Thoracic aorta (tissue), 2 donors: ENCODE data around the gene PPP4C. TPM values are rescaled to one million over a fixed set of nuclear protein-coding genes. Genes with fewer than 3 reads are reported as not detected.

Experiments
- ATAC-seq: fragments of 150-250 bp; one replicate; pipeline ENCODE4 v1.8.0; 2017; ENCODE audit warnings: low read depth; ENCODE audit not compliant: insufficient number of reproducible peaks, low FRiP score
- DNase-seq: peaks from one replicate; pipeline ENCODE4 v3.0.0-alpha.2; 2020; ENCODE audit warnings: low spot score
- H3K27ac ChIP-seq, 2 donors: fragments of 200-600 bp; sonication (generic); 1 replicate in 1 of 2; 2 replicates in 1 of 2; pipeline ENCODE4 v1.5.1; 2016; ENCODE audit warnings: mild to moderate bottlenecking in 2 of 2, moderate library complexity in 2 of 2
- H3K27me3 ChIP-seq: fragments of 200-600 bp; sonication (generic); replicated peaks from 2 replicates; pipeline ENCODE4 v1.6.0; 2016; ENCODE audit warnings: mild to moderate bottlenecking; ENCODE audit not compliant: insufficient read depth
- H3K36me3 ChIP-seq: fragments of 200-600 bp; sonication (generic); one replicate; pipeline ENCODE4 v1.5.1; 2016
- H3K4me1 ChIP-seq, 2 donors: fragments of 200-600 bp; sonication (generic); 1 replicate in 1 of 2; 2 replicates in 1 of 2; pipeline versions ENCODE4 v1.5.1 to v1.6.0; 2016; ENCODE audit warnings: low read depth in 2 of 2, mild to moderate bottlenecking in 1 of 2; ENCODE audit not compliant: control insufficient read depth in 1 of 2
- H3K4me3 ChIP-seq: fragments of 200-600 bp; sonication (generic); 2 replicates; pipeline ENCODE4 v1.5.1; 2016; ENCODE audit warnings: mild to moderate bottlenecking
- H3K9me3 ChIP-seq: fragments of 200-600 bp; sonication (generic); 2 replicates; pipeline ENCODE4 v1.5.1; 2016
- CTCF ChIP-seq: fragments of 200-600 bp; sonication (generic); IDR thresholded peaks from one replicate; pipeline ENCODE4 v1.5.1; 2019; ENCODE audit warnings: antibody characterized with exemption
- total RNA-seq, 2 donors: library from RNA; depleted of rRNA; stranded (reverse); fragments of >200 nt; gene quantifications; one replicate each; pipeline versions ENCODE4 v1.1.0 to v1.2.3, GENCODE V29; 2016

Gene PPP4C
- total RNA-seq, 2 donors from 2014 or later: 37.7 to 54.2 TPM

- no peaks in the 10 kb centered on the region for H3K27me3 ChIP-seq
- H3K4me1 ChIP-seq: peaks cover 22 to 47% of the 10 kb centered on the region in 2 donors
- H3K9me3 ChIP-seq: peaks cover 13% of the 10 kb centered on the region
- H3K27ac ChIP-seq: peak within 1 kb of the TSS; percentile 91 to 92
- ATAC-seq: peak; percentile 46
- peak within 1 kb of the TSS; percentile 88 for H3K4me3 ChIP-seq
- H3K36me3 ChIP-seq: peaks cover 12% of the 10 kb centered on the region
- DNase-seq: peak; percentile 48
- no peak for TF ChIP-seq CTCF
Observed at GRCh38 chr16:30096105-30096861, 20.5 kb downstream of the PPP4C start, which contains the start of gene YPEL3. YPEL3 (minus strand) TSS chr16:30096213; CDS start chr16:30095482, 731 bp downstream.

DNA sequence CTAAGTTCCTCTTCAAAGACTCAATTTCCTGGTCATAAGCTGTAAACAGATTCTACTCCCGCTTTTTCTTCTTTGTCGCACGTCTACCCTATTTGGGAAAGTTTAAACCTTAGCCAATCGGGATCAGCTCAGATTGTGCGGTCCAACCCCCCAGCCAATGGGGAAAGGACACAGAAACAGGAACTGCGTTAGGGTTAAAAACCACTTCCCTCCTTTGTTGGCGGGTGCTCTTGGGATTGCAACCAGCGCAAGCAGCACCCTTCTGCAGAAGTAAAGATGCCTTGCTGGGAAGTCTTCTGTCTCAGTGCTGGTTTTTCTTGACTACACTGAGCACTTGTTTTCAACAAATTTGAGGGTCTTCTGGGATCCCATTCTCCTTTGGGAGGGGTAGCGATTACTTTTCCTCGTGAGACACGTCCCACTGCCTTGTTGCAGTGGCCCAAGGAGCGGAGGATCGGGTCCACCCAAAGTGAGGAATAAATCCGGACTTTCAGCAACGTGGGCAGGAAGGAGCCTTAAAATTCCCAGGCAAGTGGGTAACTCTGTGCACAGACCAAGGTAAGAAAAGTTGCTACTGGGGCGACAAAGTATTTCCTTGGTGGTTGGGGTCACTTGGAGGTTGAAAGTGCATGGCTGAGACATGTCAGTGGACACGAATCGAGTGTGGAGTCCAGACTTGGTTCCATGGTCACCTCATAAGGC, 21.2 kb downstream of the PPP4C start:
- DNase-seq (no peak), ATAC-seq (no peak)
- Histone ChIP-seq H3K27ac (peak overlapping the region; percentile 56 to 91), H3K9me3 (peaks cover 13% of the 10 kb centered on the region), H3K36me3 (peaks cover 12% of the 10 kb centered on the region), H3K27me3 (no peaks in the 10 kb centered on the region), H3K4me3 (peak overlapping the region; percentile 88), H3K4me1 (peaks cover 22 to 43% of the 10 kb centered on the region in 2 donors)
- no peak for TF ChIP-seq CTCF

DNA sequence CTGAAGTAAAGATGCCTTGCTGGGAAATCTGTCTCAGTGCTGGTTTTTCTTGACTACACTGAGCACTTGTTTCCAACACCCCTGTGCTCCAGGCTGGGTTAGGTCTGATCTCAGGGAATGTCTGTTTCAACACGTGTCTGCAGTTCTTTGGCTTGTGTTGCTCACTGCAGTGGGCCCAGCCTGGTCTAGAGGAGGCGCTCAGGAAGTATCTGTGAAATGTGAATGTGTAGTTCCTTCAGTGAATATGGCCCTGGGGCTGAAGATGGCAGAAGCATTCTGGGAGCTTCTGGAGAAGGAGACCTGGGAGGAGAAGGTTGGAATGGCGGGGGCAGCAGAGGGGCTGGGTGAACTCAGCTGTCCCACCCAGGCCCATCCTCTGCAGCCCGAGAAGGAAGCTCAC, 28.3 kb downstream of the PPP4C start:
- H3K9me3 ChIP-seq: no peaks in the 10 kb centered on the region
- no peak for ATAC-seq
- DNase-seq: no peak
- no peaks in the 10 kb centered on the region for H3K27me3 ChIP-seq
- no peak for TF ChIP-seq CTCF
- H3K27ac ChIP-seq: no peak overlapping the region
- no peak overlapping the region for H3K4me3 ChIP-seq
- H3K4me1 ChIP-seq: no peaks in the 10 kb centered on the region
- H3K36me3 ChIP-seq: peaks cover 21% of the 10 kb centered on the region

DNA sequence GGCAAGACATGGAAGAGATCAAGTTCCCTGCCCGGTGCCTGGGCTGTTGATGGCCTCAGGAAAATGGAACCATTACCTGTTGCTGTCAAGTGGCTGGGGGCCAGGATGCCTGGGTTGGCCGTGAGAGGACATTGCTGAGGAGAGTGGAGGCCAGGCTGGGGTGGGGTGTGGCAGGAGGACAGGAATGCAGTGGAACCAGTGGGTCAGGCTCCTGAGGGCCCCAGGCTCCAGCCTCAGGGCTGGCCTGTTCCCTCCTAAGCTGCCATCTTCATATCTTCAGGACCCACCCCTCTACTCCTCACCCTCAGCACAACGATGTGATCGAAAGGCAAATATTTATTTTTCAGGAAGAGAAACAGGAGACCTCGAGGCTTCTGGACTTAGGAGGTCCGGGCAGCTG, 28.7 kb downstream of the PPP4C start:
- no peaks in the 10 kb centered on the region for H3K4me1 ChIP-seq
- H3K4me3 ChIP-seq: no peak overlapping the region
- H3K27me3 ChIP-seq: no peaks in the 10 kb centered on the region
- TF ChIP-seq CTCF: no peak
- DNase-seq: no peak
- peaks cover 21% of the 10 kb centered on the region for H3K36me3 ChIP-seq
- ATAC-seq: no peak
- H3K27ac ChIP-seq: no peak overlapping the region
- no peaks in the 10 kb centered on the region for H3K9me3 ChIP-seq

DNA sequence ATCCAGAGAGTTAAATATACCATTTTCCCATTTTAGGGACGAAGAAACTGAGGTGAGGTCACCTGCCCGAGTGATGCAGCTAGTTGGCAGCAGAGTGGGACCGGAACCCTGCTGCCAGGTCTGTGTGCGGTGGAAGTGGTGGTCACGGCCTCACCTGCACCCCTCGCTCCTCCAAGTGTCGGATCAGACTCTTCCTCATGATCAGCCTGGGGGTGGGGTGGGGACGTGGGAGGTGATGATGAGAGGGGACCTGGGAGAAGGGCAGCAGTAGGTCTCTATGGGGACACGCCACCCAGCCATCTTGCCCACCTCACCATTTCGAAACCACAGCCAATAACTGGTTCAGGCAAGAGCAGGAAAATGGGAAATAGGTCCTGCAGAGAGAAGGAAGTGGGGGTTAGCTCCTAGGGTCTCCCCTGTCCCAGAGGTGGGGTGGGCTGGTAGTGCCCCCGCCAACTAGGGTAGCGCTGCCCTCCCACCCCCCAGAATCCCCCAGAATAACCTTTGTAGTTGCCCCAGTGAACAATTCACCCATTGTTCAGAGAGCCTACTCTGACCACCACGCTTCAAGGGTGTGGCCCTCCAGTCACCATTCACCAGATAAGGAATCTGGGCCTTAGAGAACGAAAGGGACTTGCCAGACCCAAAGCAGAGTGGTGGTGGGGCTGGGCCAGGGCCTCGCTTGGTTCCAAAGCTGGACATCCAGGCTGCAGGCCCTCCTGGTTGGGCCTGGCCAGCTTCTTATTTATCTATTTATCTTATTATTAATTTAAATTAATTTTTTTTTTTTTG, 32.5 kb downstream of the PPP4C start:
- no peaks in the 10 kb centered on the region for H3K9me3 ChIP-seq
- H3K27me3 ChIP-seq: no peaks in the 10 kb centered on the region
- H3K36me3 ChIP-seq: peaks cover 44% of the 10 kb centered on the region
- no peak overlapping the region for H3K27ac ChIP-seq
- H3K4me3 ChIP-seq: no peak overlapping the region
- no peak for TF ChIP-seq CTCF
- H3K4me1 ChIP-seq: no peaks in the 10 kb centered on the region
- DNase-seq (no peak), ATAC-seq (no peak)
